GM20000 (cell line): ENCODE data around the gene FOXP1.

Source experiments
- DNase-seq: peaks from one replicate; pipeline ENCODE4 v3.0.0; 2012; ENCODE audit warnings: low spot score
- TF ChIP-seq, protein P1 (sequence below): IDR thresholded peaks from 2 replicates; pipeline ENCODE4 v1.5.1; 2012; ENCODE audit warnings: mild to moderate bottlenecking, control low read depth; ENCODE audit errors: extremely low read depth, missing control alignments

The FOXP1 gene

DNA sequence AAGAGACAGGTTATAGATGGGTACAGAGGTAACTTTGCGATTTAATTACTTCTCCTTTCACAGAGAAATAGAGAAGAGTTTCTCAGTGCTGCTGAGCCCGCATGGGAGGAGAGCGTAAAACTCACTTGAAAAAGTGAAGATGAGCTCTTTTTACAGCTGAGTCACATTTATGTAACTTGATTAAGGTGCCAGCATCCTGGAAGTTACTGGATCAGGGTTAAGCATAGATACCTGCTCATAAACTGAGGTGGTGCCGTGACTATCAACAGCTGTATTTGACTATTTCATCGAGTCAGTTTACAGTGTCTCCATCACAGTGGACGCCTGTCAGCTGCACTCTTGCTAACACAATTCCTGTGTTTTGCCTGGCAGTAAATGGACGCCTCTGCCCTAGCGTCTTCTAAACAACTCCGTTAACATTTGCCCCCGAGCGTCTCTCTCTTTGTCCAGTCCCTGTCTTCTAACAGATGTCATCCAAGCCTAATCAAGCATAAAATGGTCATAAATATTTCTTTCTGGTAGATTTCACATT lies 414.6 kb downstream of the FOXP1 start:
- DNase-seq, result no peak
- TF ChIP-seq, protein P1, sequence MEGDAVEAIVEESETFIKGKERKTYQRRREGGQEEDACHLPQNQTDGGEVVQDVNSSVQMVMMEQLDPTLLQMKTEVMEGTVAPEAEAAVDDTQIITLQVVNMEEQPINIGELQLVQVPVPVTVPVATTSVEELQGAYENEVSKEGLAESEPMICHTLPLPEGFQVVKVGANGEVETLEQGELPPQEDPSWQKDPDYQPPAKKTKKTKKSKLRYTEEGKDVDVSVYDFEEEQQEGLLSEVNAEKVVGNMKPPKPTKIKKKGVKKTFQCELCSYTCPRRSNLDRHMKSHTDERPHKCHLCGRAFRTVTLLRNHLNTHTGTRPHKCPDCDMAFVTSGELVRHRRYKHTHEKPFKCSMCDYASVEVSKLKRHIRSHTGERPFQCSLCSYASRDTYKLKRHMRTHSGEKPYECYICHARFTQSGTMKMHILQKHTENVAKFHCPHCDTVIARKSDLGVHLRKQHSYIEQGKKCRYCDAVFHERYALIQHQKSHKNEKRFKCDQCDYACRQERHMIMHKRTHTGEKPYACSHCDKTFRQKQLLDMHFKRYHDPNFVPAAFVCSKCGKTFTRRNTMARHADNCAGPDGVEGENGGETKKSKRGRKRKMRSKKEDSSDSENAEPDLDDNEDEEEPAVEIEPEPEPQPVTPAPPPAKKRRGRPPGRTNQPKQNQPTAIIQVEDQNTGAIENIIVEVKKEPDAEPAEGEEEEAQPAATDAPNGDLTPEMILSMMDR, result no peak

DNA sequence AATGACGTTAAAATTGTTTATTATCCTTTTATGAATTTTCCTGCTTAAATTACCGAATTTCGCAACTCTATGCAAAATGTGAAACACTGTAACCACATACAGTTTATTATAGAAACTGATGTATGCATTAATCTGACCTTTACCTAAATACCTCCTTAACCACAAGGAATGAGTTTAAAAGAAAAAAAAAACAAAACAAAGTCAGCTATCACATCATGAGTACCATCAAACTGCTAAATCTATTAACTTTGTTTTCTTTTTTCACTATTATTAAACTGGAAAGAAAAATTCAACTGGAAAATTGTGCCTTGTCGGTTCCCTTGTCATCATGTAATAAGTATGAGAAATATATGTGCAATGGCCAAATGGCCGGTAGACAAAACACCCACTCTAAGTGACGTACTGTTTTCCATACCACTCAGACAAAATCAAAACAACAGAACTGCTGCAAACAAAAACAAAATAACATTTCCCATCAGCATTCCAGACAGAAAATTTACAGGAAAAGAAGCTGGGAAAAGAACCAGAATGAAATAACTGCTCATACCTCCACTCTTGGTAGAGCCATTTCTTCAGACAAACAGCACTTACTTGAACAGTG lies 415.3 kb downstream of the FOXP1 start:
- TF ChIP-seq, protein P1, result no peak
- no peak for DNase-seq

DNA sequence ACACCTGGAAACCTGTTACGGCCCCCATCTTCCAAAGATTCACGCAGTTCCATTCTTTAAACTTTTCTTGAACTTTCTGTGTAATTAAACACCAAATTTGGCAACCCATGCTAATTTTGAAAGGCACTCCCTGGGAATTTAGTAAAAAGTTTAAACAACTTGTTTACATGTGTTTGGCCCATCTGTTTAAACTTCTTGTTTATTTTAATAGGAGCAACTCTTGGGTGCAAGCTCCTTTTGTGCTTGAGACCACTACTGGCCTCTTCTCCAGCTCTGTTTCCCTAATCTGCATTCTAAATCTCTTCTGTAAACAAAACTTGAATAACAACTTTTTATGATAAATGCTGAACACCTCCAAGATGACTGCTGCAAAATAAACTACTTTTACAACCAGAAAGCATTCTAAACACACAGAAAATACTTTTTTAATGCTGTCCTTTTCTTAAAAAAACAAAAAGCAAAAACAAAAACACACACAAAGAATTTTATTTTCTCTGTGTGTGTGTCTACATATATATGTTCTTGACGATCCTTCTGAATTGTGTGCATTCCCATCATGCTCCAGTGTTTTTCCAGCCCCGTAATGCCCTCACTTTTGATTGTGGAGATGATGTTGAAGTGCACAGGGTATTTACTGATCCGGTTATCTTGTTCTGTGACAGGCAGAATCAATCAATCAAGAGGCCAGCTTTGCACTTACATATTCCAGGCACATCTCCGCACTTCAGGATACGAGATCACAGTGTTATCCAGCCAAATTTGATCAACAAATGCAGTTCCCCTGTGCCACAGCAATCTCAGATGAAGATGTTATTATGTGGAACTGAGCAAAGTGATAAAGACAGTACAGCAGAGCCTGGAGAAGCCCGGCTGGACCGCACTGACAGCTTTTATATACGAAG lies 416.9 kb downstream of the FOXP1 start:
- DNase-seq, result no peak

DNA sequence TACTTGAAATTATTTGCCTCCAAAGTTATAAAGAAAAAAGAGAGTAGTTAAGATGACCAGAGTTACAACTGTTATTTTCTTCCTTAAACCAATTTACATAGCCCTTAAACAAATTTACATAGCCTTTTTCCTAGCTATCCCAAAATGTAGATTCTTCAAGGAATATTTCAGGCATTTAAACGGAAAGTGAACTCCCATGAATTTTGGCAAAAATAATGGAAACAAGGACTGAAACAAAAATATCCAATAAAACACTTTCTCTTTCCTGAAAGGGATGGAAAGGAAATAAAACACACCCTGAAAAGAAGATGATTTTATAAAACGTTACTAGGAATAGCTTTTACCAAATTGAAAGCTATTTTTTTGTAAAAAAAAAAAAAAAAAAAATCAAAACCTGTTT lies 418.6 kb downstream of the FOXP1 start:
- TF ChIP-seq, protein P1, result no peak
- no peak for DNase-seq

More for the DNA sequence above, 416.9 kb downstream of the FOXP1 start:
- TF ChIP-seq, protein P1, result no peak

DNA sequence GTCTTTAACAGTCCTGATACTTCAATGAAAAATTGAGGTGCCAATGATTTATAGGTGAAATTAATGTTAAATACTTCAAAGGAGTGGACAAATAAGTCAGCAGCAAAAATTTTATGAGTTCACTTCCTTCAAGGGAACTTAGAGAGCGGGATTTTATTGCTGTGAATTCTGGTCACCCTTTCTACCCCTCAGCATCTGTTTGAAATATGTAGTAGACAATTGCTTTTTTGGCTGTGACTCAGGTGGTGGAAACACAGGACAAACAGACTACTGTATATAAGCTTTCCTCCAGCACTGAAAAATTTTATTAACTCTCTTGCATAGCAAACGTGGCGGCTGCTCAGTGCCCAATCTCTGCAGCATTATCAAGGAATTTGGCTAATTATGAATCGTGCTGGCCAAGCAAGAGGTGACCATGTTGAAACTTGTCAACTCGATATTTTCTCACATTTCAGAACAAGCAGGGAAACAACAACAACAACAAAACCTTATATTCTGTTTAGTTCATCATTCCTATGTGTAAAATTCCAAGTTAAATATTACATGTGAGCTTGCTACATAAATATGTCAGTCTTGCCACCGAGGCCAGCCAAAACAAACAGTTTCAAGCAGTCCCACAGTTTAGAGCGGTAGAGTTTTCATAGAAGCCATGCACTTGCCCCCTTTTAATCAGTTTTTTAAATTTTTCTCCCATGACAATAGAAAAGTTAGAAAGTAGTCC lies 420.2 kb downstream of the FOXP1 start:
- no peak for DNase-seq
- TF ChIP-seq, protein P1, result no peak

DNA sequence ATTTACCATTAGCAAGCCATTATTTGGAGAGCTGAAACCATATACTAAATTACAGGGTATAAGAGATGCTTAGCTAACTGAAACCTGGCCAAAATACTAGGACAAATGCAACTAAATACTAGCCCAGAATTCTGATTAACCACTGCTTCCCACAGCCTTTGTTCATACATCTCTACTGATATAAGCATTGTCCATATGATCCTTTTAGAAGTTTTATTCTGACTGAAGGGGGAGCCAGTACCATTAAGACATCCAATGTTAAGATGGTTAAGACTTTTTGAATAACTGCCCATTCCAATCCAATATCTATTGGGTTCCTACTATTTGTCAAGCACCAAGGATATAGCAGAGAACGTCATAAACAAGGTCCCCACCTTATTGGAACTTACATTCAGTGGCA lies 421.3 kb downstream of the FOXP1 start:
- DNase-seq, result no peak
- TF ChIP-seq, protein P1, result no peak
